Activated CD8-positive, alpha-beta memory T cell treated with anti-CD3 and anti-CD28 coated beads, Interleukin-2, amount 10 ng/mL, durations not matched to agents 7 days and 5 days (primary cell): ENCODE results near the gene KCNIP3. TPM values are rescaled to one million over a fixed set of nuclear protein-coding genes. Genes with fewer than 3 reads are reported as not detected.

ENCODE experiments used
- ATAC-seq: fragments of 150-1000 bp; cut with Tn5 transposase; one replicate; pipeline ENCODE4 v1.10.0; 2021; ENCODE audit warnings: moderate library complexity
- CTCF ChIA-PET: fragments of 350-600 bp; sonication (Branson Sonifier 250); formaldehyde crosslinking; loops from one replicate; lab custom pipeline; 2021; ENCODE audit warnings: antibody characterized with exemption; lab: Charles Lee
- DNase-seq: peaks from one replicate; pipeline ENCODE4 v3.0.0-alpha.2; 2020
- H3K27ac Mint-ChIP-seq: one replicate; pipeline ENCODE4 v1.8.0; 2021; ENCODE audit warnings: mild to moderate bottlenecking, mixed read lengths
- H3K27me3 Mint-ChIP-seq: one replicate; pipeline ENCODE4 v1.8.0; 2021; ENCODE audit warnings: mixed read lengths
- H3K36me3 Mint-ChIP-seq: one replicate; pipeline ENCODE4 v1.8.0; 2021; ENCODE audit warnings: mild to moderate bottlenecking, mixed read lengths
- H3K4me1 Mint-ChIP-seq: one replicate; pipeline ENCODE4 v1.8.0; 2021; ENCODE audit warnings: mixed read lengths
- H3K4me3 Mint-ChIP-seq: one replicate; pipeline ENCODE4 v1.8.0; 2021; ENCODE audit warnings: mild to moderate bottlenecking, moderate library complexity, mixed read lengths
- H3K9me3 Mint-ChIP-seq: one replicate; pipeline ENCODE4 v1.8.0; 2022; ENCODE audit warnings: low read depth, mixed read lengths
- total RNA-seq, 2 experiments: library from RNA; stranded (reverse); gene quantifications; one replicate each; pipeline ENCODE4 v1.2.3, GENCODE V29; 2021

Gene KCNIP3
- total RNA-seq, 2 experiments from 2014 or later, result not detected

DNA sequence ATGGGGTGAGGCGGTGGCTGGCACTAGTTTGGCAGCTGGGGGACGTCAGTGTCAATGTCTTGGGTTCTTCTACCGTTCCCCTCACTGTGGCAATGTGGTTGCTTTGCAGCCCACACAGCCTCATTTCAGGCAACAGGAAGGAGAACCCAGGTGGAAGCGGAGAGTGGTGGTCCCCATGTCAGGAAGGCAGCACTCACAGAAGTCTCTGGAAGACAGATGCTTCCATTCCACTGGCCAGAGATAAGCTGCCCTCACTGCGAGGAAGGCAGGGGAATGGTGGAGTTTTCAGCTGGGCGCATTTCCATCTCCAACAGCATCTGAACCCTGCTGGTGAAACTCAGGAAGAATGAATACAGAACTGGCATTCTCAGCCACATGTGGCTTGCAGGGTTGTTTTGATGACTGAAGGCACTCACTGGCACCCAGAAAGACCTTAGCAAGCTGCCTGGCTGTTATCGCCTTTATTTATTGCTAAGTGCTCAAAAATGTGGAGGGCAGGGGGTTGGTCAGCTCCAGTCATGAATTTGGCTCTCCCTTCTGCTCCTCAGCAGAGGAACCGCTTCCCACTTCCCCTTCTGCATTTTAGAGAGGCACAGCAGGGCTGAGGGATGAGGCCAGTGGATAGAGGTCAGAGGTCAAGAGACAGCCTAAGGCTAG lies 19.4 kb downstream of the KCNIP3 start:
- no peaks in the 10 kb centered on the region for H3K36me3 Mint-ChIP-seq
- ATAC-seq (no peak), DNase-seq (no peak)
- H3K27ac Mint-ChIP-seq, result no peak overlapping the region
- no peak overlapping the region for H3K4me3 Mint-ChIP-seq
- CTCF ChIA-PET, result no interaction called here
- H3K9me3 Mint-ChIP-seq, result no peaks in the 10 kb centered on the region
- no peaks in the 10 kb centered on the region for H3K4me1 Mint-ChIP-seq
- no peaks in the 10 kb centered on the region for H3K27me3 Mint-ChIP-seq

DNA sequence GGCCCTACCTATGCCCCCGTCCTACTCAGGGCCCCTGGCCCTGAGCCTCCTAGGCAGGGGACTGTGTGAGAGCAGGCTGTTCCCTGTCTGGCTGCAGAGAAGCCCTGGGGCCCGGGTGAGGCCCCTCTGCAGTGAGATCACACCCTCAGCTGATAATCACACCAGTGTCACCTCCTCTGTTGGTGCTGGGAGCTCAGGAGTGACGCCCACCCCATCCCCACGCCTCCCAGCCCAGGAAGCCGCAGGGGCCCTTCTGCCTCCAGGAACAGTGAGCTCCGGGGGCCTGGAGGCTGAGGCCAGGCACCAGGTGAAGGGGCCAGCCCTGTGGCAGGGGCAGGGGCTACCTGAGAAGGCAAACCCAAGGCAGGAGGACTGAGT lies 20.0 kb downstream of the KCNIP3 start:
- Mint-ChIP-seq H3K4me3 (no peak overlapping the region), H3K27ac (no peak overlapping the region), H3K36me3 (no peaks in the 10 kb centered on the region), H3K4me1 (no peaks in the 10 kb centered on the region), H3K9me3 (no peaks in the 10 kb centered on the region), H3K27me3 (no peaks in the 10 kb centered on the region)
- DNase-seq (no peak), ATAC-seq (no peak)
- CTCF ChIA-PET, result no interaction called here

DNA sequence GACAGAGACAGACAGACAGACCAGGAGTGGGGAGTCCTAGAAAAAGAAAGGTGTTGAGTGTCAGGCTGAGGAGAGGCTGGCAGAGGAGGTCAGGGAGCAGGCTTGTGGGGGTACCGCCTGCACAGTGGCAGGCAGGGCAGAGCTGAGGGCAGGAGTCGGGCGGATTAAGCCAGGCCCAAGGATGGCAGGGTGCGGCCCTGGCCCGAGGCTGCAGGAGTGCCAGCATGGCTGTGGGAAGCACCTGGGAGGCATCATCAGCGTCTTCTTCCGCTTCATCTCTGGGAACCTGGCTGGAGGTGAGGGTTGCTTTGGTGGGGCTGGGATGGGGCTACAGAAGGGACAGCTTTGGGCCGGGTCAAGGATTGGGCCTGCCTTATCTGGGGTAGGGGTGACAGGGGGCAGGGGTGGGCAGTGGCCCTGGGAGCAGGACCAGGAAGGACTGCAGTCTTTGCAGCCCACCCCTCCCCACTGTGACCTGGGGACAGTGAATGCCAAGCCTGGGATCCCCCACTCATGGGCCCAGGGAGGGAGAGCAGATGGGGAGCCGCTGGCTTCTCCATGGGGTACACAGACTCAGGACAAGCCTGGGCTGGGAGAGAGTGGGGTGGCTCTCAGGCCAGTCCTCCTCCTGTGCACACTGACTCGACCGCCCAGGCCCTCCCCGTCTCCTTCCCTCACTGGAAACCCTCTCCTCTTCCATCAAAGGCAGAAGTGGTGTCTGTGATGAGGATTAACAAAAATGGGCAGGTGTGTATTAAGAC lies 20.7 kb downstream of the KCNIP3 start:
- Mint-ChIP-seq H3K27me3 (no peaks in the 10 kb centered on the region), H3K27ac (no peak overlapping the region), H3K36me3 (no peaks in the 10 kb centered on the region), H3K4me3 (no peak overlapping the region), H3K9me3 (no peaks in the 10 kb centered on the region), H3K4me1 (no peaks in the 10 kb centered on the region)
- CTCF ChIA-PET, result no interaction called here
- ATAC-seq (no peak), DNase-seq (no peak)

DNA sequence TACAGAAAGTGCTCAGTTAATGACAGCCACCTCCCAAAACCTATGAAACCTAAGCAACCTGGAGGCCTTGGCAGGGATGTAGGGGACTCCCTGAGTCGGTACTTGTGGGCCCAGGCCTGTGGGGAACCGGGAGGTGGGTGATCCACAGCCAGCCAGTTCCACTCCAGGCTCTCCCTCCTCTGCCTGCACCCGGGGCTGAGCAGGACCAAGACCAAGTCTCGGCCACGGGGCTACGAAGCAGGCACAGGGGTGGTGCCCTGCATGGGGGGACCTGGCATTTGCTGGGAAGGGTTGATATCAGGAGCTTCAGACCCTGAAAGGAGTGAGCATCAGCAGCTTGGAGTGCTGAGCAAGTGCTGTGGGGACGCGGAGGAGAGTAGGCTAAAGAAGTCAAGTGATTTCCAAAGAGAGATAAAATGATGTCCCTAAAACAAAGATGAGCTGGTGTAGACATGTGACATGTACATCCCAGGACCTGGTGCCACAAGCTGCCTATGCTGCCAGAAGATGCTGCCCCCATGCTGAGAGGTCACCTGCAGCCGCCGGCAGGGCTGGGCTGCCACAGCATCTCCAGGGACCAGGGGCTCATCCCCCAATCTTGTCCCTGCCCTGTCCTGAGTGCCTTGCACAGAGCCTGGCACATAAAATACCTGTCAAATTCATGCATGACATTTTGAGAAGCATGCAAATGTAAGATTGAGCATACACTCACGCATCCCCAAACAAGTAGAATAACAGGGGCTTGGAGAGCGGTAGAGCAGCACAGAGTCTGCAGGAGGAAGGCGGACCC lies 21.5 kb downstream of the KCNIP3 start:
- CTCF ChIA-PET, result no interaction called here
- Mint-ChIP-seq H3K4me1 (no peaks in the 10 kb centered on the region), H3K4me3 (no peak overlapping the region), H3K27ac (no peak overlapping the region), H3K36me3 (no peaks in the 10 kb centered on the region), H3K9me3 (no peaks in the 10 kb centered on the region), H3K27me3 (no peaks in the 10 kb centered on the region)
- ATAC-seq (no peak), DNase-seq (no peak)

DNA sequence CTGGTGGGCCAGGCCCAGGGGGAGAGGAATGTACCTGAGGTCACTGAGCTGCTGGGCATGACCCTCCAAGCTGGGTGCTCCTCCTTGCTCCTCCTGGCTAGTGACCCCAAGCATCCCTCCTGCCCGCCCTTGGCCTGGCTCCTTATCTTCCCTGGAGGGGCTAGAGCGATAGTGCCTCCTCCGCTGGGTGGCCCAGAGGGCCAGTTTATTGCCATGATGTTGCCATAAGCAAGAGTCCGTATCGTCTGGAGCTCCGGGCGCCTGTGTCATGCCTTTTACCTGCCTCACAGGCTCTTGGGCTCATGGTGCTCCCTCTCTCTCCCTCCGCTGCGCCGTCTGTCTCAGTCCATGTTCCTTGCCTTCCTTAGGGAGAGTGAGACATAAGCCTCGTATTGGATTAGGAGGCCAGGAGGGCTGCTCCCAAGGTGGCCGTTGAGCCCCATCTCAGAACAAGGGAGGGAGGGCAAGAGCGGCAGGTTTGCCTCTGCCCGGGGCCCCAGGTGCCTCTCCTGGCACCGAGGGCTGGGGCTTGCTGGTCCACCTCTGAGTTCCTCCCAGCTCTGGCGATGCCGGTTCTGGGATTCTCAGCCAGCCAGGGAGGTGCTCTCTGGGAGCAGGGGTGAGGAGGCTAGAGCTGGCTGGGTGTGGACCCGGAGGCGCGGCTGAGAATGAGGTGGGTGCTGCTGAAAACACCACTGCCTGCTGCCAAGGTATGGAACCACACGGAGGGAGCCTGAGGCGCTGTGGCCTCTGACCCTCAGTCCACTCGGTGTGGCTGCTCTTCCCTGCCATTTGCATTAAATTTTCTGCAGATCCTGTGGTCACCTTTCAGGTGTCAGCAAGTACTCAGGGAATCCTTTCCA lies 22.6 kb downstream of the KCNIP3 start:
- DNase-seq (no peak), ATAC-seq (no peak)
- no peaks in the 10 kb centered on the region for H3K27me3 Mint-ChIP-seq
- CTCF ChIA-PET, result no interaction called here
- H3K4me1 Mint-ChIP-seq, result no peaks in the 10 kb centered on the region
- H3K27ac Mint-ChIP-seq, result no peak overlapping the region
- H3K4me3 Mint-ChIP-seq, result no peak overlapping the region
- no peaks in the 10 kb centered on the region for H3K9me3 Mint-ChIP-seq
- H3K36me3 Mint-ChIP-seq, result no peaks in the 10 kb centered on the region

DNA sequence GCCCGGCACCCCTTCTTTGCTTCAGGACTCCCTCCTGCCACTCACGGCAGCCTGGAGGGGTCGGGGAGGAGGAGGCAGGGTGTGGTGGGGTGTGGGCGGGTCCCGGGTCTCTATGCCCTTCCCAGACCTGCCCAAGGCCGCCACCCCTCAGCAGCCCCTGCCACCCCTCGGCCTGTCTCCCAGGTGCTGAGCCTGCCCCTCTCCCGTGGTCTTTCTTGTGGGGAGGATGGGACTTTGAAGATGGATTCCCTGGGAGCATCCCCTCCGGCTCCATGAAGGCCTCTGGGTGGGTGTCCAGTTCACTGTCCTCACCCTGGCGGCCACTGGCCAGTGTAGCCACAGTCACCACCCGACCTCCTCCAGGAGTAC lies 23.2 kb downstream of the KCNIP3 start:
- Mint-ChIP-seq H3K27me3 (no peaks in the 10 kb centered on the region), H3K27ac (no peak overlapping the region), H3K9me3 (no peaks in the 10 kb centered on the region), H3K36me3 (no peaks in the 10 kb centered on the region), H3K4me1 (no peaks in the 10 kb centered on the region), H3K4me3 (no peak overlapping the region)
- no peak for ATAC-seq
- CTCF ChIA-PET, result no interaction called here
- DNase-seq, result no peak

DNA sequence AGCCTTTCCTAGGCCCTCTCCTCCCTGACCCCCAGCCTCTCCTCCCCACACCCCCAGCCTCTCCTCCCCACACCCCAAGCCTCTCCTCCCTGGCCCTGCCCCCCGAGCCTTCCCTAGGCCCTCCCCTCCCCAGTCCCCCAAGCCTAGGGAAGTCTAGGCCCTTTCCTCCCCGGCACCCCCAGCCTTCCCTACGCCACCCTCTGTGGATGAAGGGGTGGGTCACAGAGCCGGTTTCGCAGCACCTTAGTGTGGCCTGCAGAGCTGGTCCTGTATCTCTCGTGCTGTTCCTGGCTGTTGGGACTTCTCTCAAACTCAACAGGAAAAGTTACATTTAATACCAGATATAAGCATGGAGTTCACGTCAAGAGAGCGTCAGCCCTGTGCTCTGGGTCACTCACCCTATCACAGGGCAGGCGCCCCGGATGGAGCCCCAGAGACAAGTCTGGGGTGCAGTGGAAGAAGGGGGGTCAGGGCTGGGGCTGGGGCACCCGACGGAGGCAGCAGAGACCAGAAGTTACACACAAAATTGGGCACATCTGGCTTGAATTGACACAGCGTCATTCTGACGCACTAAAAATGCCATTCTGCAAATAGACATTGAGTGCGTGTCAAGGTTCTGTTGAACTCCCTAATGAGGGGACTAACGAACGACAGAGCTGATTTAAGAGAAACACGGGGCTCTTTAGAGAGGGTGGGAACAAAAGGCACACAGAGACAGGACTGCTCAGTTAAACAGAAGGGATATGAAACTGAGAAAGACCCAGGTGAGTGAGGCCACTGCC lies 24.0 kb downstream of the KCNIP3 start:
- Mint-ChIP-seq H3K9me3 (peaks cover 8% of the 10 kb centered on the region), H3K27ac (no peak overlapping the region), H3K4me3 (no peak overlapping the region), H3K4me1 (no peaks in the 10 kb centered on the region), H3K36me3 (no peaks in the 10 kb centered on the region), H3K27me3 (no peaks in the 10 kb centered on the region)
- CTCF ChIA-PET, result no interaction called here
- DNase-seq (no peak), ATAC-seq (no peak)

DNA sequence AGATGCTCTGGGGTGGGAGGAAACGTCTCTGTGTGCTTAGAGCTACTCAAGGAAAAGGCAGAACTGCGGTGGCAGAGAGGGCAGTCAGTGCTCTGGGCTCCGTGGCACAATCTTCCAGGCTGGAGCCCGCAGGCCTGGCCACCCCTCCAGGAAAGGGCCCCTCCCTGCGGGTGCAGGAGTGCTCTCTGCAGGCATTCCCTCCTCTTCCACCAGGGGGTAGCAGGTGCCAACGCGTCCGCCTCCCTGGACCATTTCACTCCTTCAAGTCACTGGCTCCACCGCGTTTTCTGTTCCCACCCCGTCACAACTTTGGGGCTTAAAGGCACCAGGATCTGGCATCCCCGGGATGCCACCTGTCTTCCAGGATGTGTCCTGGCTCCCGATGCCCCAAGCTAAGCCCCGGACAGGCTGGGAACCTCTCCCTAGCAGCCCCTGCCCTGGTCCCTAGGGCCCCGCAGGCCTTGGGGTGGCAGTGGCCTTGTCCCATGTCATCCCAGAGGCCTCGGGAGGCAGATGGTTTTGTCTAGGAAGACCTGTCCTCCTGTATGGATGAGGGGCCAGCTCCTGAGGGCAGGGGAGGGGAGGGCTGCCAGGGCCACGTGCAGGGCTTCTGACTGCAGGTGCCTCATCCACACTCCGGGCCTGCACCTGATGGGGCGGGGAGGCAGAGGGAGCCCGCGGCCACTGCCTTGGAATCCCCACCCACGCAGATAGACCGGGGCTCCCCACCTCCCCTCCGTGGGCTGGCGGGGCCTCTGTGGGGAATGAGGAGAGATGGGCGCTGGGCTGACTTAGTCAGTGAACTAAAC lies 26.4 kb downstream of the KCNIP3 start:
- H3K4me1 Mint-ChIP-seq, result no peaks in the 10 kb centered on the region
- no peaks in the 10 kb centered on the region for H3K27me3 Mint-ChIP-seq
- no peak overlapping the region for H3K4me3 Mint-ChIP-seq
- no peaks in the 10 kb centered on the region for H3K36me3 Mint-ChIP-seq
- CTCF ChIA-PET, result no interaction called here
- ATAC-seq (no peak), DNase-seq (no peak)
- H3K27ac Mint-ChIP-seq, result no peak overlapping the region
- H3K9me3 Mint-ChIP-seq, result peaks cover 8% of the 10 kb centered on the region

DNA sequence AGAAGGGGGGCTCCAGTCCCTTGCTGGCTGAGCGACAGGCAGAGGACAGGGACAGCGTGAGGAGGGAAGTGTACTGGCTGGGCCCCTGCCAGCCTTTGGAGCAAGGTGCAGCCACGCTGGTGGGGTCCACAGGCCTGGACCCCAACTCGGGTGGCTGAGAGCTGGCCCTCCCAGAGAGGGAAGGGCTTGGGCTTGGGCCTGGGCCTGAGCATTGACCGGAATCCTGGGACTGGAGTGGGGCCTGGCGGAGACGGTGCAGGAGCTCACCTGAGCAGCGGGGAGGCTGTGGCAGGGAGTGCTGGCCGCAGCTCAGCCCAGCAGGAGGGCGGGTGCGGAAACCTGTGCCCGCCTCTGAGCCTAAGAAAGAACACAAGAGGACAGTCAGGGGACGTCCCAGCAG lies 27.9 kb downstream of the KCNIP3 start:
- H3K9me3 Mint-ChIP-seq, result peaks cover 8% of the 10 kb centered on the region
- CTCF ChIA-PET, result no interaction called here
- no peak for DNase-seq
- no peak overlapping the region for H3K27ac Mint-ChIP-seq
- no peaks in the 10 kb centered on the region for H3K36me3 Mint-ChIP-seq
- H3K27me3 Mint-ChIP-seq, result no peaks in the 10 kb centered on the region
- no peak overlapping the region for H3K4me3 Mint-ChIP-seq
- ATAC-seq, result no peak
- H3K4me1 Mint-ChIP-seq, result no peaks in the 10 kb centered on the region

DNA sequence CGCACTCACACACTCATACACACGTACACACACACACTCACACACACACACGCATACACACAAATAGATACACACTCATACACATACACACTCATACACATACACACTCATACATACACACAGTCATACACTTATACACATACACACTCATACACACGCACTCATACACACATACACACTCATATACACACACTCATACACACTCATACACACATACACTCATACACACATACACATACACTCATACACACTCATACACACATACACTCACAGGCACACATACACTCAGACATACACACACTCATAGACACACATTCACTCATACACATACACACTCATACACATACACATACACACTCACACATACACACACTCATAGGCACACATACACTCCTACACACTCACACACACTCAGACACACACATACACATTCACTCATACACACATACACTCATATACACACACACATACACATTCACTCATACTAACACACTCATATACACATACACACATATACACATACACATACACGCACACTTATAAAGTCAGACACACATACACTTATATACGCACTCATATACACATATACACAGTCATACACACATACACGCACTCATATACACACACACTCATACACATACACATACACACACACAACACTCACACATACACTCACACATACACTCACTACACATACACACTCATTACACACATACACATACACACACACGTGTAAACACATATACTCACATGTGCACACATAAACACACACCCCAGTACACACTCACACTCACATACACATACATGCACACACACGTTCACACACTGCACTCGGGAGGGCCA lies 28.7 kb downstream of the KCNIP3 start:
- Mint-ChIP-seq H3K27me3 (no peaks in the 10 kb centered on the region), H3K4me1 (no peaks in the 10 kb centered on the region), H3K36me3 (no peaks in the 10 kb centered on the region), H3K9me3 (peaks cover 8% of the 10 kb centered on the region), H3K4me3 (no peak overlapping the region), H3K27ac (no peak overlapping the region)
- DNase-seq, result no peak
- CTCF ChIA-PET, result no interaction called here
- ATAC-seq, result no peak

DNA sequence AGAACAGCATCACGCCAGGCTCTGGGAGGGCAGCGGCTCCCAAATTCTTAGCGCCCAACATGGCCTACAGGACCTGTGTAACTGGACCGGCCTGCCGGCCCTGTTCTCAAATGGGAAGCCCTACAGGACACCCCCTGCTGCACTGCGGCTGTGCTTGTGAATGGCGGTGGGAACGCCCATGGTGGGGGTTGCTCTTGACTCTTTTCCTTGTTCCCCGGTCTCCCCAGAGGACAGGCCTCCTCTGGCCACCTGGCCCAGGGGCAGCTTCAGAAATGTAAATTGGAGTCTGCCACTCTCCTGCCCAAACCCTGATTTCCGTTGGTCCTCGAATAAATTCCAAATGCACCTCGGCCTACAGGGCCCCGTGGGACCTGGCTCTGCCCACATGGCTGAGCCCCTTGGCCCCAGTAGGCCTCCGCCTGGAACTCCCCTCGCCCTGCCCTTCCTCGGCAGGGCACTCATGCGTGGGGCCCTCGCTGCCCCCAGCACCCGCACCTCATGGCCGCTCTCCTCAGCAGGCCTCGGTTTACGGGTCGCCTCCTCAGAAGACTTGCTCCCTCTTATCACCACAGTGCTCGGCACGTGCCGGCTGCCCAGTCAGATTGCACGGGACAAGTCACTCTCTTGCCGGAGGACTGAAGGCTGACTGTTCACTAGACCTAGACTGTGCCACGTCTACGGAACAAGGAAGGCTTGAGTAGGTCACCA lies 29.4 kb downstream of the KCNIP3 start:
- peaks cover 8% of the 10 kb centered on the region for H3K9me3 Mint-ChIP-seq
- no peaks in the 10 kb centered on the region for H3K36me3 Mint-ChIP-seq
- ATAC-seq (no peak), DNase-seq (no peak)
- H3K27ac Mint-ChIP-seq, result no peak overlapping the region
- H3K4me3 Mint-ChIP-seq, result no peak overlapping the region
- H3K27me3 Mint-ChIP-seq, result no peaks in the 10 kb centered on the region
- H3K4me1 Mint-ChIP-seq, result no peaks in the 10 kb centered on the region
- CTCF ChIA-PET, result no interaction called here
